Left renal cortex interstitium (tissue), 4 donors: Measurements from ENCODE around the gene ADGRG6. TPM values are rescaled to one million over a fixed set of nuclear protein-coding genes. Genes with fewer than 3 reads are reported as not detected.
A peak's percentile ranks its signal among the peaks of the same experiment; 100 is the strongest.
"Not testable (repeated sequence)": the region's sequence is repeated elsewhere in the genome, so short reads cannot be mapped to it uniquely, and the experiment has no call there.

Experiments
- DNase-seq, 4 donors: peaks; one replicate each; pipeline ENCODE4 v3.0.0-alpha.2; 2013; ENCODE audit warnings: low read depth in 4 of 4, low spot score in 2 of 4, missing footprints in 1 of 4
- polyA plus RNA-seq, 4 donors: library from polyadenylated mRNA; unstranded; fragments of 120-200 nt; gene quantifications; one replicate each; pipeline ENCODE4 v1.2.1, GENCODE V29; 2013; ENCODE audit not compliant: insufficient read length in 4 of 4

The ADGRG6 gene
- 10 to 100 TPM; 26.8 to 35.0 (median 27.8) TPM for polyA plus RNA-seq

DNA sequence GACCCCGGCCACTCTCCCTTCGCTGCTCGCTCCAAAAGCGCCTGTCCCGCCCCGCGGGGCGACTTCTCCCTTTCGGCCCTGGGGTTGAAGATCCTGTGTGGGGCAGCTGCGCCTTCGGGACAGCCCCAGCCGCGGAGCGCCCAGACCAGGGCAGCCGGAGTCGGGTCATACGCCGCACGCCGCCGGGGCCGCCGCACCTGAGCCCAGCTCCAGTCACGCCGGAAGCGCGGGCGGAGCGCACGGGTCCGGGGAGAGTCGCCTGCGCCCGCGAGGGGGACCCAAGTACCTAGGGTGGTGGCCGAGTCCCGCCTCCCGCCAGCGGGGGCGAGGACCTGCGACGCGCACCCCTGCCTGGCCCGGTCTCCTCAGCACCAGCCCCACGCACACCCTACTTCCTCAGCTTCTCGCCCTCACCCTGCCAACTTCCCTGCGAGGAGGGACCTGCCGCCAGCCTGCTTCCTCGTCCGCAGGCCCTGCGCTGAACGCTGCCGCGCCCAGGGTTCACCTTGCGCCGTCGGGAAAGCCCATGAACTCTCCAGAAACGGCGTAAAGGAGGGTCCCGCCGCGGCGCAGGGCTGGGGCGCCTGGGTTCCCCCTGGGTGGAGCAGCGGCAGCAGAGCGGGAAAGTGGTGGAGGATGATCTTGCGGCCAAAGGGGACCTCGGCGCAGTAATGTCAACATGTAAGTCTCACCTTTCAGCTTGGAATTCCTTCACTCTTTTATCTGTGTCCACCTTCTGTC, at the start of gene ADGRG6:
ADGRG6 (plus strand) TSS at position 357 of the 741 bp plus-strand sequence; CDS start at position 680, 323 bp downstream.
- peak in 3 of 4 donors; percentile 9 to 32 (median 28) for DNase-seq

DNA sequence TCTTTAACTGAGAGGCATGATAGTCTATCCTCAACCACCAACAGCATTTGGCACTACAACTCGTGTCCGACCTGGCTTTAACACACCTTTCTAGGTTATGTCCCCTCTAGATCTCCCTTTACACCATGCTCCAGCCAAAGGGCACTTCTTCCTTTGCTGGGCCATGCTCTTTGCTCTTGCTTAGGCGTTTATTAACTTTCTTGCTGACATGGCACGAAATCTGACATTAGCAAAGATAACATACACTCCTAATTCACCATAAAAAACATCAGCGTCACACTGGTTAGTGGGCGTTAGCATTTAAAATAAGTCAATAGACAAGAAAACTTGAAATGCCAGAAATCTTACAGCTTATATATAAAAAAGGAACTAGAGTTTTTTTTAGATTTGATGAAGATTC, 47.3 kb upstream of the ADGRG6 start:
- no peak for DNase-seq

DNA sequence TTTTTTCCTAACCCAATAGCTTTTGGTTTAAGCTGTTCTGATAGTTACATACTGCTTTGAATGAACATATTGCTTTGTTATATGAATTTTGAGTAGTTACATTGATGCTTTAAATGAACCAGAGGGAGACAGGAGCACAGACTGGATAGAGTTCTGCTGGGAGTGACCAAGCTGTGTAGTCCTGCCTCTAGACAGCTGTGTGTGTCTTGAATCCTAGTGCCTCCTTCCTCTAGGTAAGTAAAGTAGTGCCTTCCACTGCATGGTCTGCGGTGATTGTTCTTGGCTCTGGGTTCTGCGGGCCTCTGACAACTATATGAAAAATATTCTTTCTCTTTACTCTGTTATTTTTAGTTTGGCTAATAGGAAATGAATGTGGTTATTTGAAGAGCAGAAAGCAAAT, 46.0 kb upstream of the ADGRG6 start:
- DNase-seq = no peak

DNA sequence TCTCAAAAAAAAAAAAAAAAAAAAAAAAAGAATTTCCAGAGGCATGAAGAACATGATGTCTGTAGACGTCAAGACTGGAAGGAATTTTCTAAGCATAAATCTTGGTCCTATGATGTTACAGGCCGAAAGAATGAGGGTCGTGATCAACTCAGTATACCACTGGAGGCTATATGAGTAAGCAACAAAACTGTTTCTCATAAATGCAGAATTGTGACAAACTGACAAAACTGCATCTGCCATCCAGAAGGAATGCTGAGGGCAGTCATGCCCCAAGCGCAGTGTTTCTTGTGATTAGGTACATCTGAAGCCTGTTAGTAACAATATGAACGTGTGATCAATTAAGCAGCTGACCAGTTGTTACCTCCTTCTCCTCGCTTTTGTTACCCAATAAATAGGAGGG, 43.5 kb upstream of the ADGRG6 start:
- no peak for DNase-seq

DNA sequence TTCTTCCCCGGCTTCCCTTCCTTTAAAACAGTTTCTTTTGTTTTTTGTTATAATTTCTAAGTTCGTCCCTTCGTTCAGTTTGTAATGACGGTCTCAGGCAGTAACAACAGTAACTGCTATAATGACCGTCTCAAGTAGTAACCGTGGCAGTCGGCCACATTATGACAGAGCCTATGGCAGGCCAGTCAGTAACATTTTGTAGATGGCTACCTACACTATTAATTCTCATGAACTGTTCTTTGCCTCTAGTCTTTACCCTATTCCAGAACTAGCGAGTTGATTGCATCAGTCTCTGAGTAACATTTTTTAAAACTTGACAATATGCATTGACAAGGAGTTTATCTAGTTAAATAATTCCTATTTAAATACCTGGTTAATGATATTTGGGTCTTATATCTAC, 43.0 kb upstream of the ADGRG6 start:
- DNase-seq = no peak

DNA sequence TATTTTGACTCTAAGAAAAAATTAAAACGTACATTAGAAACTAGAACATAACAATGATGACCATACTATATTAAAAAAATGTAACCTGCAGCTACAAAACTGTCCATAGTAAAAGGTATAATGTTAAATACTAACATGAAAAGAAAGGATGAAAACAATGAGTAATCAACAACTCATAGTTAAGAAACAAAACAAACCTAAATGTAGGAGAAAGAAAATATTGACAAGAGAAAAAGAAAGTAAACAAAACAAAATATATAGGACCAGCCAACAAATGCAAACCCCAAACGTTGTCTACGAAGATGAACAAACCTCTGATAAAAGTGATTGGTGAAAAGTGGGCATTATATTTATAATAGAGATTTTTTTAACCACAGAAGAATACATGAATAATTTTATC, 41.1 kb upstream of the ADGRG6 start:
- DNase-seq = no peak

DNA sequence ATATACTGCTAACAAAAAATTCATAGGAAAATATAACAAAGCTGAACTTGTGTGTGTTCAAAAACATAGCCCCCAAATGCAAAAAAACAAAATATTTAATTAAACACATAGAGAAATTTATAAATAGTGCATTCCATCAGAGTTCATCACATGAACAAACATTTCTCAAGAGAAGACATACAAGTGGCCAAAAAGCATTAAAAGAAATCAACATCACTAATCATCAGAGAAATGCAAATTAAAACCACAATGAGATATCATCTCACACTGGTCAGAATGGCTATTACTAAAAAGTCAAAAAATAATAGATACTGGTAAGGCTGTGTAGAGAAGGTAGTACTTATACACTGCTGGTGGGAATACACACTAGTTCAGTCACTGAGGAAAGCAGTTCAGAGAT, 39.6 kb upstream of the ADGRG6 start:
- no peak for DNase-seq

DNA sequence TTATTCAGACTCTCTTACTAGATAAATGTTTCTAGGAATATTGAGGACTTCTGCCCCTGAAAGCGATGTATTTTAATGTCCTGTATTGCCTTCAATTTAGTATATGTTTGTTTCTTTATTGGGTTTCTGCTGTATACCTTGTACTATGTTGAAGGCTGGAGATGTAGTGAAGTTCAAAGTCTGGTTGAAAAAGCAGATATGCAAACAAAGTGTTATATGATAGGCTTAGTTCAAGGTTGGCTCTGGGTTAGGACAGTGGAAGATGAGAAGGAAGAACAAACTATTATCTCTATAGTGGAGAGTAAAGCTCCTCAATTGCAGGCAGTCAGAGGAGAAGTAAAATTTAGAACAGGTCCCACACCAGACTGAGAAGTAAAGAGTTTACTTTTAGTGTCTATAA, 36.3 kb upstream of the ADGRG6 start:
- no peak for DNase-seq

DNA sequence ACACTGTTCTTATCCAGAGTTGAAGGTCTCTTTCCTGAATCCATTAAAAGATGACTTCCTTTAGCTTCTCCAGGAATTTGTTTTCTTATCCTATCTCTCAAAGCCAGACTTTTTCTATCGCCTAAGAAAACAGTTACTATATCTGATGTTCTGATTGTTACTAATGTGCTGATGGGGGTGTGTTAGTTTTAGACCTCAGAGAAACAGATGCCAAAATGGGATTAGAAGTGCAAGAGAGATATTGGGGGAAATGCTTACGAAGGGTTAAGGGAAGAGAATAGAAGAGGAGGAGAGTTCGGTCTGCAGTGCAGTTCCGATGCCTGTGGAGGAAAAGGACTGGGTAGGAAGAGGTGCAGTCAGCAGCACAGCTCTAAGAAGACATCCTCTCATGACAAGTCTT, 35.7 kb upstream of the ADGRG6 start:
- no peak for DNase-seq

DNA sequence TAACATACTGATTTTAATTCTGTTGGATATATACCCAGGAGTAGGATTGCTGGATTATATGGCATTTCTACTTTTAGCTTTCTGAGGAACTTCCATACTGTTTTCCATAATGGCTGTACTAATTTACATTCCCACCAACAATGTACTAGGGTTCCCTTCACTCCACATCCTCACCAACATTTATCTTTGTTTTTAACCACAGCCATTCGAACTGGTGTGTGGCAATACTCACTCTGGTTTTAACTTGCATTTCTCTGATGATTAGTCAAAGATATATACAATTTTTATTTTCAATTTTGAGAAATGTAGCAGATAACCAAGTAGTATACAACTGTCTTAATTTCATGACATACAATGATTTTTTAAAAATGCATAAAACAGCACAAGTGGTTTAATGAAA, 30.3 kb upstream of the ADGRG6 start:
- no peak for DNase-seq

DNA sequence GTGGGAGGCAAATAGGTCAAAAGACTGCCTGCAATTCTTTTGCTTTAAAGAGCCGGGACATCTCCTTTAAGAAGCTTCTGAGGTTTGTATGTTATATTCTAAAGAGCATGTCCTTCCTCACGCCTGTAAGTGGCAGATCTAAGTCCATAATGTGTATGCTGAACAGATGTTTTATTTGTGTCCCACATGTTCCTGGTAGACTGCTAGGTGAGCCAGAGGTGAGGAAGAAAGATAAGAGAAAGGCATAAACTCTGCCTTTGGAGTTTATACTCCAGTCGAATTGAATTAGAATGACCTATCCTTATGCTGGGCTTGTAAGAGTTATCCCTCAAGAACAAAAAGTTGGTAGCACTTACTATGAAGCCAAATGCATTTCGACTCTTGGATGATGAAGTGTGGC, 27.2 kb upstream of the ADGRG6 start:
- no peak for DNase-seq

DNA sequence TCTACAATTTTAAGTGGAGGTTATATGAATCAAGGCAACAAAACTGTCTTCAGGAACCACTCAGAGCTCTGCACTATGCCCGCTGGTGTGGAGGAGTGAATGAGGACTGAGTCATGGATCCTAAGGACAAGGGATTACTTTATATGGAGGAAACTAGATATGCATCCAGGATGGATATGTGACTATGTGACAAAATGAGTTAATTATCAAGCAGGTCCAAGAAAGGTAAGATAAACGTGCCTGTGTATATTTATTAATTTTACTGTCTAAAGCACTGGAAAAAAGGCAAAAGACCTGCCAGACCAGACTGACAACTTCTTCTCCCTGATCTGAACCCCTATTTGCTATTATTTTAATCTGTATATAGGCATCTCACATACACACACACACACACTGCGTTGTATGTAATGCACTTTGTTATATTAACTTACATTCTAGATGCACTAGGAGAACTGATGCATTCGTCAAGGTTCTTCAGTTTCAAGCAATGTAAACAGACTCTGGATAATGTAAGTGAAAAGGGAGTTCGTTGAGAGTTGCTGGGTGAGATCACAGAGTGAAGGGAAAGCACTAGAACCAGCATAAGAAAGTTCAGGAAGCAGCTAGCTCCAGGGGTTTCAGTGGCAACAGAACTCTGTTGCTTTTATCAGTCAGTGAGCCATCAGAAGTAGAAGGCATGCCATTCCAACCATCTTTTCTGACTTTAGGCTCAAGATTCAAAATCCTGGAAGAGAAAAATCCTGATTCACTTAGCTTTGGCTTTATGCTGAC, 26.4 kb upstream of the ADGRG6 start:
- peak in 2 of 4 donors; percentile 6 to 9 for DNase-seq

DNA sequence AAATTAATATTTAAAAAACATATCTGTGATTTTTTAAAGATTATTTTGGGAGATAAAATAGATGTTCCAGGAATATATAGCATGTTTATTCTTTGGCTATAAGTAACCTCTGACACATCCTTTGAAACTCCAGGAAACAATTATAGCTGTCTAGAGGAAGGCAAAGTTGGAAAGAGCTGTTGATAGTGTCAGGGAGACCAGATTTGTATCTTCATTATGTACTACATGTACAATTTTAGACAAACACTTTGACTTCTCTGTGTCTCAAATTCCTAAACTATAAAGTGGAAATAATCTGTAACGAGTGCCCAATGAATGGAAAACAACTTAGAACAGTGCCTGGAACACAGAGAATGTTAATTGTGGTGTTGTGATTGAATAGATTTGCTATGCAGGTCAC, 25.6 kb upstream of the ADGRG6 start:
- DNase-seq = no peak

DNA sequence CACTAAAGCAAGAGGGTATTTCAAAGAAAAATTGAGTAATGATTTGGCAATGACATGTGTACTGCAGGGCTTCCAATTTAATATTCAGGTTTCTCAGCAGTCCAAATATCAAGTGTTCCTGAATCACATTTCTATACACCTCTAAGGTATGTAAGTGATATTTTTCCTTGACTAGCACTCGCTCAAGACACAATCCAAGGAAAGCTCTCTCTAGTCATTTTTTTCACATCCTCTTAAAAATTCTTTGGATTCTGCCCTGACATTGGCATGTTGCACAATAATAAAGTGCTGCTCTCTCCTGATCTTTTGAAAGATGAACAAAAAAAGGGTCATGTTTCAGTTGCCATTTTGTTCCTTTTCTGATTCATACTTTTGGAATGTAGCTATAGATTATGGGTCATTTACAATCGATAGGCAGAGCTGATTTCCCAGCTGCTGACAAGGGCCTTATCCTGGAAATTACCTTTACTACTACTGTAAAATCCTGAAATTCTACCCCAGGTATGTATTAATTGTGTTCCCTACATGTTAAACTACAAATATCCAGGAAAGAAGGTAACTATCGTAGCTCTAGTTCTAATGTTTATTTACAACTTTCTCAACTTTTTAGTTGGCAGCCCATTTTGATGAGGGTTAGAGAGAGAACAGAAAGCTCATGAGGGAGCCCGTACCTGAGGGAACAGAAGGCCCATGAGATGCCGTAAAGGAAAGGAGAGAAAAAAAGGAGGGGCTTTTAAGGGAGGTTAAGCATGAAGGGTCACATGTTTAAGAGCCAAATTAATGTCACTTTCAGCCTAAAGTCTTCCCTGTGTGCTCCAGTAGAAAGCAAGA, 22.2 kb upstream of the ADGRG6 start:
- no peak for DNase-seq

DNA sequence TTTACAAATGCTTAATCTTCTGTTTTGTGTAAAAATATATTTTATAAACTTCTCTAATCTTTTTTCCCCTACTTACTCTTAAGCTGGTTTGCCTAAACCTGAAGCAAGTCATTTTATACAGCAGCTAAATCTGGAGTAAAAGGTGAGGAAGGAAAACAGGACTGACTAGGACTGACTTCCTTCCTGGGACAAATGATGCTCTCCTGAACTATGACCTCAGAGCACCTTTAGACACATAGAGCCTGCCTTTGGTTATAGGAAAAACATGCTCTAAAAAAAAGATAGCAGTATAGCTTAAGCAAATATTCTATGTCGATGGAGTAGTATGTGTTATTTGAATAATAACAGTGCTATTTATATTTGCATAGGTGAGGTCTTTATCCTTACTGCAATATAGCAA, 21.5 kb upstream of the ADGRG6 start:
- no peak for DNase-seq

DNA sequence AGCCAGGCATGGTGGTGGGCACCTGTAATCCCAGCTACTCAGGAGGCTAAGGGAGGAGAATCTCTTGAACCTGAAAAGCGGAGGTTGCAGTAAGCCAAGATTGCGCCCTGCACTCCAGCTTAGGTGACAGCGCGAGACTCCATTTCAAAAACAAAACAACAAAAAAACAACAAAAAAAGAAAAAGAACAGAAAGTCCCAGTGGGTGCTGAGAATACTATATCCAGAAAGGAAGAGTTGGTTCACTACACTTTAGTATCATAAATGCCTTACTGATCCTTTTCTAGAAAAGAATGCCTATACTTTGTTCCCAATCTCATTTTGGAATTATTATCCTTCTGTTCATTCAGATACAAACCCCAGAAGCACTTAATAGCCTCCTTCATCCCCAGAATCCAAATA, 20.9 kb upstream of the ADGRG6 start:
- no peak for DNase-seq

DNA sequence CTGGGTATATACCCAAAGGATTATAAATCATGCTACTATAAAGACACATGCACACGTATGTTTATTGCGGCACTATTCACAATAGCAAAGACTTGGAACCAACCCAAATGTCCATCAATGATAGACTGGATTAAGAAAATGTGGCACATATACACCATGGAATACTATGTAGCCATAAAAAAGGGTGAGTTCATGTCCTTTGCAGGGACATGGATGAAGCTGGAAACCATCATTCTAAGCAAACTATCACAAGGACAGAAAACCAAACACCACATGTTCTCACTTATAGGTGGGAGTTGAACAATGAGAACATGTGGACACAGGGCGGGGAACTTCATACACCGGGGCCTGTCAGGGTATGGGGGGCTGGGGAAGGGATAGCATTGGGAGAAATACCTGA, 18.7 kb upstream of the ADGRG6 start:
- DNase-seq = not testable (repeated sequence)

DNA sequence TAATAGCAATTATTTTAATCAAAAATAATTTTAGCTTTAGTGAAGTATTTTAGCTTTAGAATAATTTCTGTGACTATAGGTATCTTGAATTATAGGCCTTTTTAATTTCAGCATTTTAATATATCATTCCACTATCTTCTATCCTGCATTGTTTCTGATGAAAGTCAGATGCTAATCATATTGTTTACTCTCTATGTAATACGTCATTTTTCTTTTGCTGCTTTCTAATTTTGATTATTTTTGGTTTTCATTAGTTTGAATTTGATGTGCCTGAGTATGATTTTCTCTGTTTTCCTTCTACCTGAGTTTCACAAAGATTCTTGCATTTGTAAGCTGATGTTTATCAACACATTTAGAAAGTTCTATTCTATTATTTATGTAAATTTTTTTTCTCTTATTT, 17.4 kb upstream of the ADGRG6 start:
- DNase-seq = no peak

DNA sequence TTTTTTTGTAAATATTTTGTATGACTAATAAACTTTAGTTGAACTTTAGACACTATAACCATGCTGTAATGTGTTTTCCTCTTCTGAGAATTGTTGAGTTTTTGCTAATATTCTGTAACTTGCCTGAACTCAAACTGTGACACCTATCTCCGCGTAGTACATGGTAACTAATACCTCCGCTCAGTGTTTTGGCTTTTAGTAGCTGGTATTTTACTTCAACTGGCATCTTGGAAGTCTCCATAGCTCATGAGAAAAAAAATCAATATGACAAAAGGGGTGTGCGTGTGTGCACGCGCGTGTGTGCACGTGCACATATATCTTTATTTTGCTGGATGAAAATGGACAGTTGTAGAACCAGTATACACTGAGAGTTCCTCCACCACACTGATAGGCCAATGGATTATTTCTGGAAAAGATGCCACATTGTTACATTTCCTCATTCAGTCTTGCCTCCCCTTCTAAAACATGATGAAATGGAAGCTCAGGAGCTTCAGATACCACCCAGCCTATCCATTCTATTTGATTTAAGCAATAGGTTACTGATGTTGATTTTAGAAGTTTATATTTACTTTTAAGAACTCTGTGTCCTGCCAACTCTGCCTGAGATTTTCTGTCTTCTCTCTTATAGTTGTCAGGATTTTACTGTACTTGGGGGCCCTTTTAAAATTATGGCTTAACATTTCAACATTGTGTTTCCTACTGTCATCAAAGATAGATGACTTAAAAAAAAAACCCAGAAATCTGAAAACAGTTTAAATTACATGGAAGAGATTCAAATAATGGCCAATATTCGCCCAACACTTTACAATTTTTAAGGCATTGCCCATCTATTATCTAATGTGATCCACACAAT, 16.3 kb upstream of the ADGRG6 start:
- no peak for DNase-seq

DNA sequence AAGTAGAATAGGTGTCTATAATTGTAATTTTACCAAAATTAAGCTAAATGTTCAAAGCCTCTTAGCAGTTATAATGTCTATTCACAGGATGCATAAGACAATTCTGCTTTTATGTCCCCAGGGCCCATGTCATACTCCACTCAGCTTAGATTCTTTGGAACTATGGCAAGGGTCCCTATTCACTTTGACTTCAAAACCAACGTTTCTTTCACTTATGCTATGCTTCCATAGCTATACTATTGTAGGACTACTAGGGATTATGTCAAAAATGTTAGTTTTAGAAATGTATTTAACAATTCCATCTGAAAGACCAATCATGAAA, 15.8 kb upstream of the ADGRG6 start:
- no peak for DNase-seq

DNA sequence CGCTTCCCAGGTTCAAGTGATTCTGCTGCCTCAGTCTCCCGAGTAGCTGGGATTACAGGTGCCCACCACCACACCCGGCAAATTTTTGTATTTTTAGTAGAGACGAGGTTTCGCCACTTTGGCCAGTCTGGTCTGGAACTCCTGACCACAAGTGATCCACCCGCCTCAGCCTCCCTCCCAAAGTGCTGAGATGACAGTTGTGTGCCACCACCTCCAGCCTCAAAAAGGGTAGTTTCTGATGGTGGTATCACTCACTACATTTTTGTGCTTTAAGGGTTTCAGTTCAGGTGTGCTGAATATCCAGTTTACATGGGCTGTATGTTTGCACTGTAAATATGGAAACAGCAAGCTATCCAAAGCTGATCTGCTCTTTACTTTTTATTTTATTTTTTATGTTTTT, 12.1 kb upstream of the ADGRG6 start:
- DNase-seq = no peak
